Measurements from ENCODE around the gene REST. TPM values are rescaled to one million over a fixed set of nuclear protein-coding genes. Genes with fewer than 3 reads are reported as not detected.

REST gene
- polyA plus RNA-seq, 1 of the 3 experiments (the other 2 are of a cell fraction), result 6.0 TPM

DNA sequence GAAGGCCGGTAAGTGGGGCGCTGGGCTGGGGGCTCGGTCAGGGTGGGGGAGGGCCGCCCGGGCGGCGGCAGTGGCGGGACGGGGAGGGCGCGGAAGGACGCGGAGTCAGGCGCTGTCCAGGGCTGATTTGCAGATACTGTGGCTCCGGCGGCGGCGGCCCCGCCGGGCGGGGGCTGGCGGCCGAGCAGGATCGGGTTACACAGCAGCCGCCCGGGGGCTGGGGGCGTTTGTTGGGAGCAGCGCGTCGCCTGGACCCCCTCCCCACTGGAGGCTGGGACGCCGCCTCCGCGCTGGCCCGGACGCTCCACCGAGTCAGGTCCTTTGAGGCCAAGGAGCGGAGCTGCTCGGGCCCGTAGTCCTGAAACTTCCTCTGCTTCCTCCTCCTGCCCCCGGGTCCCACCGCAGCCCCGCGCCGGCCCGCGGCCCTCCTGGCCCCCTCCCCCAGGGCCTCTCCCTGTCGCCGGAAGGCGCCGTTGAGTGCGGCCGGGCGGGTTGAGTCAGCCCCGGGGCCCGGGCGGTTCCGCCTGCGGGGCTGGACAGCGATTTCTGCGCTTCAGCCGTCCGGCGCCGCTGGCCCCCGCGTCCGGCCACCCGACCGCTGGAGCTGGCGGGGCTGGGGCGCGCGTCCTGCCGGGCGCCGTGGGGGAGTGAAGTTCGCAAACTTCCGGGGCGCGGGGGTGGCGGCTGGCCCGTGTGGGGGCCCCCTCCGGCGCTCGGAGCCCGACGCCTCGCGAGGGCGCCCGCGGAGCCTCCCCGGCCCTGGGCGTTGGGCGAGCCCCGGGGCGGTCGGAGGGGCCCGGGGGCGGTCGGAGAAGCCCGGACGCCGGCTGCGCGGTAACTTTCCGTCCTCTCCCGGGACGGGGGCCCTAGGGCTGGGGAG is 746 bp downstream of the REST start:
- TF ChIP-seq GABPA (IDR thresholded peaks at IDR 0.05; ENCODE audit: low read depth), result peak; percentile 32; the same call in 1 of the 2 replicates
- TF ChIP-seq, protein P1, sequence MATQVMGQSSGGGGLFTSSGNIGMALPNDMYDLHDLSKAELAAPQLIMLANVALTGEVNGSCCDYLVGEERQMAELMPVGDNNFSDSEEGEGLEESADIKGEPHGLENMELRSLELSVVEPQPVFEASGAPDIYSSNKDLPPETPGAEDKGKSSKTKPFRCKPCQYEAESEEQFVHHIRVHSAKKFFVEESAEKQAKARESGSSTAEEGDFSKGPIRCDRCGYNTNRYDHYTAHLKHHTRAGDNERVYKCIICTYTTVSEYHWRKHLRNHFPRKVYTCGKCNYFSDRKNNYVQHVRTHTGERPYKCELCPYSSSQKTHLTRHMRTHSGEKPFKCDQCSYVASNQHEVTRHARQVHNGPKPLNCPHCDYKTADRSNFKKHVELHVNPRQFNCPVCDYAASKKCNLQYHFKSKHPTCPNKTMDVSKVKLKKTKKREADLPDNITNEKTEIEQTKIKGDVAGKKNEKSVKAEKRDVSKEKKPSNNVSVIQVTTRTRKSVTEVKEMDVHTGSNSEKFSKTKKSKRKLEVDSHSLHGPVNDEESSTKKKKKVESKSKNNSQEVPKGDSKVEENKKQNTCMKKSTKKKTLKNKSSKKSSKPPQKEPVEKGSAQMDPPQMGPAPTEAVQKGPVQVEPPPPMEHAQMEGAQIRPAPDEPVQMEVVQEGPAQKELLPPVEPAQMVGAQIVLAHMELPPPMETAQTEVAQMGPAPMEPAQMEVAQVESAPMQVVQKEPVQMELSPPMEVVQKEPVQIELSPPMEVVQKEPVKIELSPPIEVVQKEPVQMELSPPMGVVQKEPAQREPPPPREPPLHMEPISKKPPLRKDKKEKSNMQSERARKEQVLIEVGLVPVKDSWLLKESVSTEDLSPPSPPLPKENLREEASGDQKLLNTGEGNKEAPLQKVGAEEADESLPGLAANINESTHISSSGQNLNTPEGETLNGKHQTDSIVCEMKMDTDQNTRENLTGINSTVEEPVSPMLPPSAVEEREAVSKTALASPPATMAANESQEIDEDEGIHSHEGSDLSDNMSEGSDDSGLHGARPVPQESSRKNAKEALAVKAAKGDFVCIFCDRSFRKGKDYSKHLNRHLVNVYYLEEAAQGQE (IDR thresholded peaks at IDR 0.05; ENCODE audit: low read depth, low read length), result peak; percentile 93
- no peak for TF ChIP-seq TAF1 (IDR thresholded peaks at IDR 0.05; ENCODE audit: borderline replicate concordance, low read depth, low read length)
- peak; percentile 81; the same call in 1 of the 2 replicates for TF ChIP-seq SIN3A (IDR thresholded peaks at IDR 0.05; ENCODE audit: borderline replicate concordance, low read depth, low read length)
- no peak for TF ChIP-seq TCF12 (IDR thresholded peaks at IDR 0.05)
- no peak for TF ChIP-seq JUND (IDR thresholded peaks at IDR 0.05)
- CTCF ChIA-PET, result interaction anchor here (0.8 to 1.5 kb wide), 4 partner anchors 30 to 69 kb away, joined by 3 to 4 read pairs (median 4); partner anchors contain the start of gene NOA1

DNA sequence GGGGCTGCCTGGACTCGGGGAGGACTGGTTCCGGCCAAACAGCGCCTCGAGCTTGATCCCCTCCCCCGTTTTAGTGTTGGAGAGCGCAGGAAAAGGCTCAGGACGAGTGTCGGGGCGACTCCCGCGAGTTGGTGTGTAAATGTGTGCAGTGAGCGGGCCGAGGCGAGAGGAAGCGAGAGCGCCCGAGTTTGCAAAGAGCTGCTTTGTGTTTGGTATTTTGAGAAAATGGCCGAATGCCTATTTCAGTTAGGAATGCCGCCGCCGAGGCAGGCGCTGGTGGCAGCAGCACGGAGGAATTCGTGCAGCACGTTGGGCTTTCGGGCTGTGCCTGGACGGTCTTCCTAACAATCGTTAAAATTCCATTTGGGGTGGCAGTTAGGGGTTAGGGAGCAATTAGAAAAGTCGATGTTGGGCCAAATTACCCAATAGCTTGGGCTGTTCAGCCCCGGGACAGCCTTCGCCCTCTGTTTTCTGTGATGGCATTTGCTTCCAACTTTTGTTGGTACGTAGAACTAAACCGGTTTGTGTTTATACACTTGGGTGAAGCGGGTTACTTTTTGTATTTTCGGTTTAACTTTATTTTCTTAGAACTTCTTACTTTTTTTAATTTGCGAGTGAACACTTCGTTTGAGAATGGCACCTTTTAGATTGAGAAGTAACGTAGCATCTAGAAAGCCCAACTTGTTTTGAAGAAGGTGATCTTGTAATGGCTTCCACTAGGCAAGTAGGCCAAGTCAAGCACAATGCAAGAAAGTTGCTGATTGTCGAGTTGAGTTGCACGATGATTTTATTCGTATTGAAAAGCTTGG is 1.6 kb downstream of the REST start:
- CTCF ChIA-PET, result interaction anchor here (0.7 to 1.5 kb wide), 6 partner anchors 31 to 338 kb away, joined by 3 to 4 read pairs (median 3); partner anchors contain the start of genes NOA1 and POLR2B
- peak; percentile 67 for DNase-seq
- POLR2A ChIA-PET, result interaction anchor here (1.7 kb wide), 1 partner anchor 69 kb away, joined by 5 read pairs; the partner anchor contains the start of genes NOA1 and POLR2B
- TF ChIP-seq CHD2 (IDR thresholded peaks at IDR 0.05; ENCODE audit: low read length, partially characterized antibody), result no peak
- TF ChIP-seq ELF1 (IDR thresholded peaks at IDR 0.05), result no peak; the same call in 1 of the 2 replicates
- TF ChIP-seq TAF1 (IDR thresholded peaks at IDR 0.05; ENCODE audit: borderline replicate concordance, low read depth, low read length), result no peak; the same call in 1 of the 2 replicates
- TF ChIP-seq YY1 (IDR thresholded peaks at IDR 0.05; ENCODE audit: low read depth), result peak; percentile 74
- TF ChIP-seq, protein P2, sequence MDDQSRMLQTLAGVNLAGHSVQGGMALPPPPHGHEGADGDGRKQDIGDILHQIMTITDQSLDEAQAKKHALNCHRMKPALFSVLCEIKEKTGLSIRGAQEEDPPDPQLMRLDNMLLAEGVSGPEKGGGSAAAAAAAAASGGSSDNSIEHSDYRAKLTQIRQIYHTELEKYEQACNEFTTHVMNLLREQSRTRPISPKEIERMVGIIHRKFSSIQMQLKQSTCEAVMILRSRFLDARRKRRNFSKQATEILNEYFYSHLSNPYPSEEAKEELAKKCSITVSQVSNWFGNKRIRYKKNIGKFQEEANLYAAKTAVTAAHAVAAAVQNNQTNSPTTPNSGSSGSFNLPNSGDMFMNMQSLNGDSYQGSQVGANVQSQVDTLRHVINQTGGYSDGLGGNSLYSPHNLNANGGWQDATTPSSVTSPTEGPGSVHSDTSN (IDR thresholded peaks at IDR 0.05), result no peak
- TF ChIP-seq, protein P1 (IDR thresholded peaks at IDR 0.05; ENCODE audit: low read depth, low read length), result peak; percentile 67
- no peak for TF ChIP-seq SMC3 (IDR thresholded peaks at IDR 0.05; ENCODE audit: low read depth, low read length)
- TF ChIP-seq, protein P3, sequence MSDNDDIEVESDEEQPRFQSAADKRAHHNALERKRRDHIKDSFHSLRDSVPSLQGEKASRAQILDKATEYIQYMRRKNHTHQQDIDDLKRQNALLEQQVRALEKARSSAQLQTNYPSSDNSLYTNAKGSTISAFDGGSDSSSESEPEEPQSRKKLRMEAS (IDR thresholded peaks at IDR 0.05; ENCODE audit: low read depth), result 0 out of 2 replicates have a peak, but pooled peaks have one; percentile 13
- TF ChIP-seq RXRA (IDR thresholded peaks at IDR 0.05; ENCODE audit: borderline replicate concordance, low read depth), result 0 out of 2 replicates have a peak, but pooled peaks have one; percentile 7

More for the DNA sequence above, 746 bp downstream of the REST start:
- Histone ChIP-seq H4K20me1 (ENCODE audit: insufficient read depth) (peaks cover 40% of the 10 kb centered on the region), H3K79me2 (ENCODE audit: insufficient read depth) (peaks cover 47% of the 10 kb centered on the region), H3K27ac (ENCODE audit: low read depth in 2 of 2, low read length in 1 of 2) (peak overlapping the region; percentile 82 to 83), H2AFZ (ENCODE audit: low read depth) (no peak overlapping the region), H3K4me1 (ENCODE audit: control insufficient read depth in 1 of 2, insufficient read depth in 2 of 2, low read depth in 1 of 2, low read length in 1 of 2) (peaks cover 0 to 11% of the 10 kb centered on the region in 2 experiments; a peak in 2 of 4 replicates), H3K27me3 (ENCODE audit: insufficient read depth) (no peaks in the 10 kb centered on the region), H3K4me2 (peak overlapping the region; percentile 77), H3K4me3 (ENCODE audit: low read depth in 2 of 2, low read length in 1 of 2) (peak overlapping the region; percentile 88 to 90), H3F3A (replicated peaks; ENCODE audit: insufficient read depth) (peaks cover 9% of the 10 kb centered on the region), H3K36me3 (replicated peaks in 1 of 2; ENCODE audit: control insufficient read depth in 1 of 2, insufficient read depth in 2 of 2, low read length in 1 of 2) (peaks cover 4 to 18% of the 10 kb centered on the region in 2 experiments), H3K9ac (peak overlapping the region; percentile 87), H3K9me2 (no peaks in the 10 kb centered on the region), H3K9me3 (no peaks in the 10 kb centered on the region)
- WGBS (ENCODE audit: low lambda C conversion rate), result under 1% methylated on average over 25 of the region's 110 CpGs
- POLR2A ChIA-PET, result interaction anchor here (1.0 to 1.7 kb wide), 3 partner anchors 69 to 70 kb away, joined by 3 to 5 read pairs (median 3); partner anchors contain the start of genes NOA1 and POLR2B
- DNase-seq, result peak; percentile 86

More for the DNA sequence above, 1.6 kb downstream of the REST start:
- Histone ChIP-seq H3F3A (replicated peaks; ENCODE audit: insufficient read depth) (peaks cover 9% of the 10 kb centered on the region), H3K4me2 (peak overlapping the region; percentile 71), H4K20me1 (ENCODE audit: insufficient read depth) (peaks cover 47% of the 10 kb centered on the region), H3K4me3 (ENCODE audit: low read depth in 2 of 2, low read length in 1 of 2) (peak overlapping the region; percentile 88 to 90), H3K9me3 (no peaks in the 10 kb centered on the region), H3K9ac (peak overlapping the region; percentile 87), H3K4me1 (ENCODE audit: control insufficient read depth in 1 of 2, insufficient read depth in 2 of 2, low read depth in 1 of 2, low read length in 1 of 2) (peaks cover 0 to 11% of the 10 kb centered on the region in 2 experiments; a peak in 2 of 4 replicates), H3K79me2 (ENCODE audit: insufficient read depth) (peaks cover 55% of the 10 kb centered on the region), H2AFZ (ENCODE audit: low read depth) (no peak overlapping the region), H3K36me3 (replicated peaks in 1 of 2; ENCODE audit: control insufficient read depth in 1 of 2, insufficient read depth in 2 of 2, low read length in 1 of 2) (peaks cover 4 to 25% of the 10 kb centered on the region in 2 experiments), H3K9me2 (no peaks in the 10 kb centered on the region), H3K27me3 (ENCODE audit: insufficient read depth) (no peaks in the 10 kb centered on the region), H3K27ac (ENCODE audit: low read depth in 2 of 2, low read length in 1 of 2) (peak overlapping the region; percentile 82 to 83)
- 2% methylated on average over 35 of the region's 41 CpGs for WGBS (ENCODE audit: low lambda C conversion rate)
